HG03442 (cell line): Measurements from ENCODE around the gene FOXI1.

Experiments
- ATAC-seq: cut with Tn5 transposase; IDR thresholded peaks from one replicate; pipeline ENCODE4 v1.9.1; 2021; ENCODE audit warnings: mild to moderate bottlenecking, moderate library complexity; ENCODE audit not compliant: unreplicated experiment

The FOXI1 gene

GRCh38 chr5:170105642-170106611, at the start of gene FOXI1:
Gene FOXI1, plus strand, starts transcription at chr5:170105897. Its CDS starts 61 bp downstream, at chr5:170105958.
- no peak for ATAC-seq

GRCh38 chr5:170056561-170057267, 49.0 kb upstream of the FOXI1 start:
- no peak for ATAC-seq

- no peak for ATAC-seq
These were observed 48.4 kb upstream of the FOXI1 start for GRCh38 chr5:170057311-170057710.

- ATAC-seq = no peak
These were observed 46.5 kb upstream of the FOXI1 start for GRCh38 chr5:170059221-170059620.

- ATAC-seq = no peak
These were observed 38.5 kb upstream of the FOXI1 start for GRCh38 chr5:170067152-170067551.

- ATAC-seq = no peak
These were observed 38.0 kb upstream of the FOXI1 start for GRCh38 chr5:170067574-170068170.

- no peak for ATAC-seq
These were observed 36.2 kb upstream of the FOXI1 start for GRCh38 chr5:170069512-170069911.

GRCh38 chr5:170070556-170071412, 34.9 kb upstream of the FOXI1 start:
- ATAC-seq = no peak

- no peak for ATAC-seq
These were observed 33.9 kb upstream of the FOXI1 start for GRCh38 chr5:170071748-170072147.

- ATAC-seq = no peak
These were observed 30.0 kb upstream of the FOXI1 start for GRCh38 chr5:170075696-170076095.

GRCh38 chr5:170076211-170076610, 29.5 kb upstream of the FOXI1 start:
- ATAC-seq = no peak

- ATAC-seq = no peak
These were observed 29.0 kb upstream of the FOXI1 start for GRCh38 chr5:170076739-170077138.

GRCh38 chr5:170077526-170077925, 28.2 kb upstream of the FOXI1 start:
- no peak for ATAC-seq

- ATAC-seq = no peak
These were observed 27.2 kb upstream of the FOXI1 start for GRCh38 chr5:170078458-170078857.

GRCh38 chr5:170078931-170079330, 26.8 kb upstream of the FOXI1 start:
- ATAC-seq = no peak

GRCh38 chr5:170080217-170080616, 25.5 kb upstream of the FOXI1 start:
- no peak for ATAC-seq

GRCh38 chr5:170080786-170081445, 24.8 kb upstream of the FOXI1 start:
- no peak for ATAC-seq

GRCh38 chr5:170081616-170082015, 24.1 kb upstream of the FOXI1 start:
- no peak for ATAC-seq

GRCh38 chr5:170082701-170083100, 23.0 kb upstream of the FOXI1 start:
- no peak for ATAC-seq

- no peak for ATAC-seq
These were observed 18.4 kb upstream of the FOXI1 start for GRCh38 chr5:170087168-170087817.
